GM12878 (cell line): ENCODE results near the gene SGMS1. TPM values are rescaled to one million over a fixed set of nuclear protein-coding genes. Genes with fewer than 3 reads are reported as not detected.

Source experiments
- BCL3 ChIP-seq: IDR thresholded peaks from 2 replicates; pipeline ENCODE4 v1.6.1; 2011; ENCODE audit warnings: borderline replicate concordance, low read depth, mild to moderate bottlenecking, moderate library complexity, low read length; ENCODE audit not compliant: insufficient read depth, poor library complexity, severe bottlenecking
- CBX3 ChIP-seq: fragments of 200-600 bp; sonication (generic); IDR thresholded peaks from 2 replicates; pipeline ENCODE4 v1.6.1; 2016; ENCODE audit warnings: low read depth, borderline replicate concordance
- CUX1 ChIP-seq: IDR thresholded peaks from 2 replicates; pipeline ENCODE4 v1.6.1; 2012; ENCODE audit warnings: improper control_type of control experiment, low read depth, low read length; ENCODE audit not compliant: insufficient replicate concordance
- ESRRA ChIP-seq: IDR thresholded peaks from 2 replicates; pipeline ENCODE4 v1.6.1; 2012; ENCODE audit warnings: mild to moderate bottlenecking, low read length, improper control_type of control experiment
- FOXK2 ChIP-seq: fragments of 450-650 bp; IDR thresholded peaks from 2 replicates; pipeline ENCODE4 v1.6.1; 2017; ENCODE audit warnings: mild to moderate bottlenecking, moderate library complexity
- JUNB ChIP-seq: IDR thresholded peaks from 2 replicates; pipeline ENCODE4 v1.6.1; 2016; ENCODE audit warnings: antibody characterized with exemption, mild to moderate bottlenecking
- JUND ChIP-seq: IDR thresholded peaks from 2 replicates; pipeline ENCODE4 v1.6.1; 2012; ENCODE audit warnings: low read depth, mild to moderate bottlenecking, low read length, improper control_type of control experiment, moderate library complexity
- NR2C1 ChIP-seq: fragments of 450-650 bp; IDR thresholded peaks from 2 replicates; pipeline ENCODE4 v1.6.1; 2017; ENCODE audit warnings: antibody characterized with exemption, mild to moderate bottlenecking, moderate library complexity
- NR2C2 ChIP-seq: IDR thresholded peaks from 2 replicates; pipeline ENCODE4 v1.6.1; 2011; ENCODE audit warnings: borderline replicate concordance, low read depth; ENCODE audit not compliant: control insufficient read depth, insufficient read length
- NR2F1 ChIP-seq: fragments of 450-650 bp; conservative IDR thresholded peaks from 2 replicates; pipeline ENCODE4 v1.6.1; 2017; ENCODE audit warnings: mild to moderate bottlenecking
- SMAD5 ChIP-seq: IDR thresholded peaks from 2 replicates; pipeline ENCODE4 v1.6.1; 2016; ENCODE audit warnings: antibody characterized with exemption, low read depth
- SUPT20H ChIP-seq: IDR thresholded peaks from 2 replicates; pipeline ENCODE4 v1.6.1; 2011; ENCODE audit warnings: low read depth, mild to moderate bottlenecking, low read length, moderate library complexity, borderline replicate concordance; ENCODE audit not compliant: control insufficient read depth
- TCF3 ChIP-seq: IDR thresholded peaks from 2 replicates; pipeline ENCODE4 v1.6.1; 2012; ENCODE audit warnings: low read depth, mild to moderate bottlenecking, low read length, borderline replicate concordance; ENCODE audit not compliant: insufficient read depth
- YBX1 ChIP-seq: fragments of 450-650 bp; IDR thresholded peaks from 2 replicates; pipeline ENCODE4 v1.6.1; 2016; ENCODE audit warnings: antibody characterized with exemption
- polyA plus RNA-seq, 11 experiments: library from polyadenylated mRNA; depleted of rRNA in 4 of 11; unstranded in 6 of 11; stranded (reverse) in 5 of 11; fragments of >200 nt; fragmentation: Nextera tagmentation in 4 of 11; fragmentation: Illumina TruSeq in 1 of 11; extraction: Ambion mirVana in 4 of 11; extraction: Trizol in 1 of 11; gene quantifications; 1 replicate in 1 of 11; 2 replicates in 10 of 11; pipeline versions ENCODE4 v1.2.1 to v1.2.3, GENCODE V29; 2011 to 2016; ENCODE audit warnings: inconsistent platforms in 2 of 11, missing spikeins in 2 of 11, low read depth in 1 of 11
- total RNA-seq, 4 experiments: library from RNA; depleted of rRNA in 3 of 4; stranded (reverse); fragments of >200 nt in 3 of 4; fragmentation: Illumina TruSeq in 1 of 4; extraction: Trizol in 1 of 4; gene quantifications; 2 replicates each; pipeline versions ENCODE4 v1.2.1 to v1.2.3, GENCODE V29; 2013 to 2021
- TF ChIP-seq, protein P1 (sequence below): fragments of 450-650 bp; formaldehyde crosslinking; IDR thresholded peaks from 2 replicates; pipeline ENCODE4 v1.4.0; 2022; ENCODE audit warnings: mild to moderate bottlenecking, moderate library complexity
- TF ChIP-seq, protein P2 (sequence below): fragments of 450-650 bp; IDR thresholded peaks from 2 replicates; pipeline ENCODE4 v1.6.1; 2014; ENCODE audit warnings: mild to moderate bottlenecking

Gene SGMS1
- total and polyA plus RNA-seq, 10 of the 15 experiments (the other 5 are each of a cell fraction or from before 2014, with no cell fraction given): 1.4 to 14.5 (median 4.9) TPM

GRCh38 chr10:50260791-50261281, 362.9 kb downstream of the SGMS1 start (continued):
- TF ChIP-seq, protein P1, sequence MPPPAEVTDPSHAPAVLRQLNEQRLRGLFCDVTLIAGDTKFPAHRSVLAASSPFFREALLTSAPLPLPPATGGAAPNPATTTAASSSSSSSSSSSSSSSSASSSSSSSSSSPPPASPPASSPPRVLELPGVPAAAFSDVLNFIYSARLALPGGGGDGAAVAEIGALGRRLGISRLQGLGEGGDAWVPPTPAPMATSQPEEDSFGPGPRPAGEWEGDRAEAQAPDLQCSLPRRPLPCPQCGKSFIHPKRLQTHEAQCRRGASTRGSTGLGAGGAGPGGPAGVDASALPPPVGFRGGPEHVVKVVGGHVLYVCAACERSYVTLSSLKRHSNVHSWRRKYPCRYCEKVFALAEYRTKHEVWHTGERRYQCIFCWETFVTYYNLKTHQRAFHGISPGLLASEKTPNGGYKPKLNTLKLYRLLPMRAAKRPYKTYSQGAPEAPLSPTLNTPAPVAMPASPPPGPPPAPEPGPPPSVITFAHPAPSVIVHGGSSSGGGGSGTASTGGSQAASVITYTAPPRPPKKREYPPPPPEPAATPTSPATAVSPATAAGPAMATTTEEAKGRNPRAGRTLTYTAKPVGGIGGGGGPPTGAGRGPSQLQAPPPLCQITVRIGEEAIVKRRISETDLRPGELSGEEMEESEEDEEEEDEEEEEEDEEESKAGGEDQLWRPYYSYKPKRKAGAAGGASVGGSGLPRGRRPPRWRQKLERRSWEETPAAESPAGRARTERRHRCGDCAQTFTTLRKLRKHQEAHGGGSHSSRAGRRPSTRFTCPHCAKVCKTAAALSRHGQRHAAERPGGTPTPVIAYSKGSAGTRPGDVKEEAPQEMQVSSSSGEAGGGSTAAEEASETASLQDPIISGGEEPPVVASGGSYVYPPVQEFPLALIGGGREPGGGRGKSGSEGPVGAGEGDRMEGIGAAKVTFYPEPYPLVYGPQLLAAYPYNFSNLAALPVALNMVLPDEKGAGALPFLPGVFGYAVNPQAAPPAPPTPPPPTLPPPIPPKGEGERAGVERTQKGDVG (CRISPR knock-in tag): no peak
- TF ChIP-seq ESRRA (no peak), CUX1 (peak; percentile 11), NR2C1 (no peak), CBX3 (no peak), TCF3 (no peak), SUPT20H (no peak), BCL3 (peak; percentile 48), NR2F1 (peak; percentile 79), JUNB (peak; percentile 66), YBX1 (no peak), SMAD5 (no peak), JUND (no peak), FOXK2 (no peak), NR2C2 (no peak)
- TF ChIP-seq, protein P2, sequence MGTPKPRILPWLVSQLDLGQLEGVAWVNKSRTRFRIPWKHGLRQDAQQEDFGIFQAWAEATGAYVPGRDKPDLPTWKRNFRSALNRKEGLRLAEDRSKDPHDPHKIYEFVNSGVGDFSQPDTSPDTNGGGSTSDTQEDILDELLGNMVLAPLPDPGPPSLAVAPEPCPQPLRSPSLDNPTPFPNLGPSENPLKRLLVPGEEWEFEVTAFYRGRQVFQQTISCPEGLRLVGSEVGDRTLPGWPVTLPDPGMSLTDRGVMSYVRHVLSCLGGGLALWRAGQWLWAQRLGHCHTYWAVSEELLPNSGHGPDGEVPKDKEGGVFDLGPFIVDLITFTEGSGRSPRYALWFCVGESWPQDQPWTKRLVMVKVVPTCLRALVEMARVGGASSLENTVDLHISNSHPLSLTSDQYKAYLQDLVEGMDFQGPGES: no peak
